Retina (tissue), 1 donor: ENCODE data around the gene NUP62.

Experiments
- DNase-seq: peaks from one replicate; pipeline ENCODE4 v3.0.0-alpha.2; 2016

NUP62 gene

DNA sequence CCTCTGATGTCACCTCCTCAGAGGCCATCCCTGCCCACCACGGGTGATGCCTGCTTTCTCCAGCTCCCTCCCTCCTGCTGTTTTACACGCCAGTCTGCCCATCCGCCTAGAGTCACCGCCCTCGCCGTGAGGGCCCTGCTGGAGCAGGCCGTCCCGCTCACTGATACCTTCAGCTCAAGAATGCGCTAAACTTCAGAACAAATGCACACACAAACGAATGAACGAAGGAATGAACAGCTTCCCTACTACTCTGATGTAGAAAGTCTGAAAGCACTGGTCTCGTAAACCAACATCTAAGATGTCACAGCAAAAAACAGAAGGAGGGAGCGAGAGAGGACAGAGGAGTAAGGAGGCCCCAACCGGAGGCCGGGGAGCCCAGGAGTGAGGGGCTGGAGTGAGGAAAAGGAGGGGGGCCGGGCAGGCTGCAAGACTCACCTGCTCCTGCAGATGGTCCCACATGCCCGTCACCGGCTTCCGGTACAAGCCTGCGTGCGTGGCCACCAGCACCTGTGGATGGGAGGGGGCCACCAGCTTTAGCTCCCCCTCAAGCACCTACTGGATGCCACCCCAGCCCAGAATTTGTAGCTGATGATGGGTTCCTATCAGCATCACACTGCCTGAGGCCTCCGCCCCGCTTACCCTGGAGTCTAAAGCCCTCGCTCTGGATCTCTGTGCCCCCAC is 65.9 kb downstream of the NUP62 start:
- DNase-seq: no peak

- no peak for DNase-seq
These were observed 66.7 kb downstream of the NUP62 start for GRCh38 chr19:49862391-49863253.

DNA sequence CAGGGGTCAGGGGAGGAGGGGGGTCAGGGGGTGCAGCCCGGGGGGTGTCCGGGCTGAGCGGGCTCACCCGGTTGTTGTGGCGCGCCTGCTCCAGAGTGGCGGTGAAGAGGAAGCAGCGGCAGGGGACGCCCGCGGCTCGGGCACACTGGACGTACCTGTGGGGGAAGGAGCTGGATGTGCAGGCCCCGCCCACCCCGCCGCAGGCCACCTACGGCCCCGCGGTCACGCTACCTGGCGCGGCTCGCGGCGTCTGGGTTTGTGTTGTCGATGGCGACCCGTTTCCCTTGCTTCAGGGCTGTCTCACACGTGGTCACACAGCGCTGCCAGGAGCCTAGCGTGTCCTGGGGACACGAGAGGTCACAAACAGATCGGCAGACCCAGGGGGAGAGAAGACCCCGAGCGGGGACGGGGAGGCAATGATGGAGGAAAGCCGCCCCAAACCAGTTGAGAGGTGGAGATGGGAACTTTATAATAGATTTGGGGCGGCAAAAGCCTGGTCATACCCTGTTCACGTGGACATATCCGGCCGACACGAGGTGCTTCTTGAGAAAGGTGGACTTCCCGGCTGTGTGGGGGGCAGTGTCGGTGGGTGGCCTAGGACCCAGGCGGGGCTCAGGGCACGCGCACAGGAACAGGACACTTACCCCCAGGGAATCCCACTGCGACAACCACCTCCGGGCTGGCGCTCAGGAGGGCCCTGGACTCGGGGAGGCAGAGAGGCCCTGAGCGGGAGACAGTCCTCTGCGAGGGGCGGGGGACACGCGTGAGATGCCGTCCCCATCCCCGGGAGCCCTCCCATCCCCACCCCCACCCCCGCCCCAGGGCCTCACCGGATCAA is 67.5 kb downstream of the NUP62 start:
- DNase-seq: no peak

GRCh38 chr19:49861107-49861506 is 68.2 kb downstream of the NUP62 start:
- DNase-seq: no peak

GRCh38 chr19:49860336-49861102 is 68.8 kb downstream of the NUP62 start:
- no peak for DNase-seq

DNA sequence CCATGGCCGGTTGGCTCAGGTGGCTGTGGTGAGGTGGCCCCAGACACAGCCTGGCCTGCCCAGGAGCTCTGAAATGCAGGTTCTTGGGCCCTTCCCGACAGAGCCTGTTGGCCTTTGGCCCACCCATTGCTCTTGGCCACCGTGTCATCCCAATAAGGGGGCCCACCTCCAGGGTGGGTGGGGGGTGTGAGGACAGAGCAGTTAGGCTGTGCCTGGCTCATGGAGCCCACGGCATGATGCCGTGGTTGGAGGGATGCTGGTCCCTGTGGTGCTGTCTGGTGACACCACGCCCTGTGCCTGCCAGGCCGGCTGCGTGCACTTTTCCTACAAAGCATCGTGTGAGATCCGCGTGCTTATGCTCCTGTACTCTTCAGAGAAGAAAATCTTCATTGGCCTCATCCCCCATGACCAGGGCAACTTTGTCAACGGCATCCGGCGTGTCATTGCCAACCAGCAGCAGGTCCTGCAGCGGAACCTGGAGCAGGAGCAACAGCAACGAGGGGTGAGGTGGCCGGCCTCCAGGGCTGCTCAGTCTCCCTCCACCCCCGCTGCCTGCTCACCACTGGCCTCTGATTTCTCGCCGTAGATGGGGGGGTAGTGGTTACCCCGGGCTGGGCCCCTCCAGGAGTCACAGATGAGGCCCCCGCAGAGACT is 69.5 kb downstream of the NUP62 start:
- no peak for DNase-seq

DNA sequence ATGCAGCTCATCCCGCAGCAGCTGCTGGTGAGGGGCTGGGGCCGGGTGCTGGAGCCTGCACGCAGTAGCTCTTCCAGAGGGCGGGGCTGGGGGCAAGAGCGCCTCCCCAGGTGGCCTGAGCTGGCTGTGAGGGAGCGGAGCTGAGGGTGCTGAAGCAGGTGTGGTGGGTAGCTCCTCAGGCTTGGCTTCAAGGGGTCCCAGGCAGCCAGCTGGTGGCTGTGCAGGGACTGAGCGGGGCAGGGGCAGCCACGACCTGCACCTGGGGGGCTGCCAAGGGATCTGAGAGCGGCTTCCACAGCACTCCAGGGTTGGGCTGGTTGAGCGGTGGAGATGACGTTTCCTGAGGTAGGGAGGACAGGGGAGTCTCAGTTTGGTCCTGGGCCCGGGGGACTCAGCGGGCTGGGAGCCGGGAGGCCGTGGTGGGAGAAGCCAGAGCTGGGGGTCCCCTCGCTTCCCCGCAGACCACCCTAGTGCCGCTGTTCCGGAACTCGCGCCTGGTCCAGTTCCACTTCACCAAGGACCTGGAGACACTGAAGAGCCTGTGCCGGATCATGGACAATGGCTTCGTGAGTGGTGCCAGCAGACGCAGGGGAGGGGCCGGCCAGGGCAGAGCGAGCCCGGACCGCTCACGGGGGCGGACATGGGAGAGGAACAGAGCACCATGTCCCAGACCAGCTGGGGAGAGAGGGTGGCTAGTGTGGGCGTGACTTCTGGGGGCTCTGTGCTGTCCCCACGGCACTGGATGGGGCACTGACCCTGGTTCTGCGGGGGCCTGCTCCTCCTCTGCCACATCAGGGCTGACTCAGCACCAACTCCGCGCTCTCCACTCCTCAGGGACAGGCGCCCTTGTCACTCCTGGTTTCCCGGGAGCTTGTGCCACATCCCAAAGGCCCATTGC is 71.0 kb downstream of the NUP62 start:
- no peak for DNase-seq

DNA sequence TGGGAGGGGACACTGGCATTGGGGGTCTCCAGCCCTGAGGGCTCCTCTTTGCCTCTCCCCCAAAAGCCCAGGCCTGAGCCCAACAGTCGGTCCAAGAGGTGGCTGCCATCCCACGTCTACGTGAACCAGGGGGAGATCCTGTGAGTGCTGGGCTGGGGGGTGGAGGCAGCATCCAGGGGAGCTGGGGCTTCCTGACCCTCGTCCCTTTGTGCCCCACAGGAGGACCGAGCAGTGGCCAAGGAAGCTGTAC is 71.5 kb downstream of the NUP62 start:
- no peak for DNase-seq

DNA sequence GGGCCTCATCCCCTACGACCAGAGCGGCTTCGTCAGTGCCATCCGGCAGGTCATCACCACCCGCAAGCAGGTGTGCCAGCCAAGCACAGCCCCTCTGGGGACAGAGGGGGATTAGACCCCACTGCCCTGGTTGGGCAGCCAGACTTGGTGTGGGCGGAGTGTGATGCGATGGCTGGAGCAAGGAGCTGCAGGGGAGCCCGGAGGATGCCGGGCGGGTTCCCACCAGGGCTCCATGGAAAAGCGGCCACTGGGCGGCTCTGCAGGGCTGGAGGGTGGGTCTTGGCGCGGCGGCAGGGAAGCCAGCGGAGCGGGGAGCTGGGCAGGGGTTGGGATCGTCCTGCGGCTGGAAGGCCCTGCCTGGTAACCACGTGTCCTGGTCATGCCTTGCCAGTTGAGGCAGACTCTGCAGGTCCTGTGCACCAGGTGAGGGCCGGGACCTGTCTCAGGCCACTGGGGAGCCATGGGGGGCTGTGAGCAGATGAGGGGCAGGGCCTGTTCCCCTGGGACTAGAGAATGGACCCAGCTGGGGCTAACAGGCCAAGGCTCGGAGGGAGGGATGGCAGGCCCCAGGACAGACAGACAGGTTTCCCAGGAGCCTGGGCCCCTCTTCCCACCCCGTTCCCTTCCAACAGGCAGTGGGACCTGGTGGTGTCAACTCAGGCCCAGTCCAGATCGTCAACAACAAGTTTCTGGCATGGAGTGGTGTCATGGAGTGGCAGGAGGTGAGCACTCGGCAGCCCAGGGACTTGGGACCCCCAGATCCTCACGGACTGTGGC is 72.1 kb downstream of the NUP62 start:
- DNase-seq: no peak
